EL (cell line): ENCODE measurements around the gene MDFI.

Experiments used
- DNase-seq: peaks from one replicate; pipeline ENCODE4 v3.0.0-alpha.2; 2016

The MDFI gene

DNA sequence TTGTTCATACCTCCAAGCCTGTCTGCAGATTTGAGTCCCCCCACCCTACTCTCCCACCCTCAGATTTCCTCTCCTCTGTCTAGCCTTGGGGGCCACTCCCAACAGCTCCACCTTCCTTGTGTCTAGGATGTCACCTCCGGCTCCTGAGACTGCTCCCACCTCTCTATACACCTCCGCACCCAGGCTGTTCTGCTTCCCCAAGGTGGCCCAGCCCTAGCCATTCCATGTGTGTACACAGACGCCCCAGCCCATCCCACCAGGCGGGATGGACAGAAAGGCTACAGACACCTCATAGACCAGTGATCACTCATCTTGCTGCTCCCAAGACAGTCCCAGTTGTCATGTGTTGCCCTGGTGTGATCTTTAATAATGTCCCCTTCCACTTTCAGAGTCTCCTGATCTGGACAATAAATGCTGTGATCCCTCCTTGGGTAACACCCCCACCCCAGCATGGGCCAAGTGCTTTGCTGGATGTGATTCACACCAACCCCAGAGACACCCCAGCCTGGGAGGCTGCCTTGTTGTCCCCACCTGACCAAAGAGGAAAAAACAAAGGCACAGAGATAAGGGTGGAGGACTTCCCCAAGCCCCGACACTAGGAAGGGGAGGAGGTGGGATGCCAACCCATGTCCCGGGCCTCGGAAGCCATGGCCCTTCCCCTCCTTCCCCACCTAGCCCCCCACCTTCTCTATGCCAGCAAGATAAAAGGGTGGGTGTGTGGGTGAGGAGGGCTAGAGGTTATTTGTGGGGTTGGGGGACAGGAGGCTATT lies 36.1 kb downstream of the MDFI start:
- DNase-seq: no peak

DNA sequence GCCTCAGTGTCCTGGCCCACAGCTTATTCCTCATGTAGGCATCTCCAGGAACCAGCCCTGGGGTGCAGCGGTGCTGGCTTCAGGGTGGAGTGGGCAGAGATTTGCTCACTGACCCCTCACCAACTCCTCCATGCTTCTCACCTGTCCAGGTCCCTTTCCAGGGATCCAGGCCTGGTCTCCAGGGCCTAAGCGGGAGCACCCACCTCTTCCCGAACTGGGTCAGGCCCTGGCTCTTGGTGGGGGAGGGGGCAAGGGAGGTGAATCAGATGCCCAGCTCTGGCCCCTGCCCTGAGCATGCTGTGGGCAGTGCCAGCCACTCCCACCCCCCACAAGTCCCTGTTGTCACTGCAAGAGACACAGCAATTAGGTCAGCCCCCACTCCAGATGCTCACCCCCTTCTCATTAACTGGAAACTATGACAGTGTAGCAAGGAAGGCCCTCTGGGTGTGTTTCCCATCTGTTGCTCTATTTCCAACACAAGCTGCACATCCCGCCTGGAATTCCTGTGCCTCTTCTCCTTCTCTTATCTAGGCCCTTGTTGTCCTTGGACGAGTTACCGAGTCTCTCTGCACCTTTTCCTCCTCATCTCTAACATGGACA lies 37.0 kb downstream of the MDFI start:
- DNase-seq: no peak

DNA sequence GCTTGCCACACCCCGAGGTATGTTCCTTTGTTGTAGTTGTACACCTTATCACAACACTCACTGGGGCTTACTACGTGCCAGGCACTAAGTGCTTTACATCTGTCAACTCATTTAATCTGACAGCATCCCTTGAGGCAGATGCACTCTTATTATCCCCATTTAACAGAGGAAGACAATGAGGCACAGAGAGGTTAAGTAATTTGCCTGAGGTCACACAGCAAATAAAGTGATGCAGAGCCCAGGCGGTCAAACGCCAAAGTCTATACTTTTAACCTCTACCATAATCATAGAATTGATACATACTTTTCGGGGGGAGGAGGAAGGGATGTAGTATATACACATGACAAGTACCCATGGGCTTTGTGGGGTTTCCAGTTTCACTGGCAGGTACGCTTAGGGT lies 37.7 kb downstream of the MDFI start:
- no peak for DNase-seq

DNA sequence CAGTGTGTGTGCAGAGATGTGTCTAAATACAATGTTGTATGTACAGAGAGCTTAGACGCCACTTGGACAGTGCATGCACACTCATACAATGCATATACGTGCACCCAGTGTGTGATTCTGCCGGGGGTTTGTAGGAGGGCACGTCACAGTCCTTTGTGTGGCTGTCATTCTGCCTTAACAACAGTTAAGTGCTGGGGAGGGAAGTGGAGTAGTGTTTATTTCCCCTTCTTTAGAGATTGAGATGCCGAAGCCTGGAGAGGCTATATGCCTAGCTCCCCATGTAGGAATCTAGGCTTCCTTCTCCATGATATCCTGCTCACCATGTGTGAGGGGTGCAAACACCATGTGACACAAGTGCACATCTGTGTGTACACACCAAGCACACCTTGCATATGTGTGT lies 38.2 kb downstream of the MDFI start:
- DNase-seq: no peak

DNA sequence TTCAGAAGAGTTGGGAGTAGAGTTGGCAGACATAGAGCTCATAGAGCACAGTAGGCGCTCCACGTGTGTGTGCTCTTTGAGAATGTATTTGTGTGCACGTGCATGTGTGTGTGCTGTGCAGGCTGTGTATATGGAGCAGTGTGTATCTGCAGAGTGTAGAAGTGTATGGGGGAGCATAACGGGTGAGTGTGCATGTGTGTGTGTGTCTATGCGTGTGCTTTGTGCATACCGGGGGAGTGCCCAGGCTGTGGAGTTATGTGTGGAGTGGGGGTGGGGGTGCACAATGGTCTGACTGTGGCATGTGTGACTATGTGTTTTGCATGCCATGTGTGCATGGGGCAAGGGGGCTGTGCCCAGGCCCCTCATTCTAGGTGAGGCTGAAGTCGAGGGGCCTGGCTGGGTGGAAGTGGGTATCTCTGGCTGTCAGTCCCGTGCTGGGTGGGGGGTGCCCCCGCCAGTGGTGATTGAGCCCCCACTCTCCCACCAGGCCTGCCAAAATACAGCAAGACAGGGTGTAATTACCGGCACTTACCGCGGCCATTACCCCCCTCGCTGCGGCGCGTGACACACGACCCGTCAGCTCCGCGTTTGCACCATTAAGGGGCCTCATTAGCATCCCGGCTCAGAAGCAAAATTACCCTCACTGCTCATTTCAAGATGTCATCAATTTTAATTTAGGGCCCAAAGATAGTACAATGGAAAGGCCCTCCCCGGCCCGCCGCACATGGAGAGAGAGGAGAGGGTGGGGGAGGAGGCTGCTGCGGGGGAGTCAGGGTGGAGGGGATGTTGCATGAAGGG lies 39.1 kb downstream of the MDFI start:
- DNase-seq: no peak

DNA sequence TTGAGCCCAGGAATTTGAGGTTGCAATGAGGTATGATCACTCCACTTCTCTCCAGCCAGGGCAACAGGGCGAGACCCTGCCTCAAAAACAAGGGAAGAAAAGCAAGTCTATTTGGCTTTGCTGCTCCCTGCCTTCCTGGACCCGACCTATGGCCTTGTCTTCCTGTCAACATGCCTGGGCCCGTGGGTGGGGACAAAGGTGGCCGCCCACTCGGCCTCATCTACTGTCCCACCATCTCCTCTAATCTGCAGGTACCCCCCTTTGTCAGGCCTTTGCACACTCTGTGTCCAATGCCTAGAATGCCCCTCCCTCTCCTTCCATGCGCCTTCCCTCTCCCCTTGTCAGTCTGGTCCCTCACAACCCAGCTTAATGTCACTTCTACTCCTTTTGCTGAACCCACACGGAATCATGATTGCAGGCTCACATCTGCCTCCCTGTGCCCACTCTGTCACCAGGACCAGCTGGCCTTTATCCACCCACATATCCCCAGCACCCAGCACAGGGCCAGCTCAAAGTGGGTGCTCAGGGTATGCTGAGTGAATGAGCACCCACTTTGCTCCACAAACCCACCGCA lies 40.3 kb downstream of the MDFI start:
- DNase-seq: no peak

DNA sequence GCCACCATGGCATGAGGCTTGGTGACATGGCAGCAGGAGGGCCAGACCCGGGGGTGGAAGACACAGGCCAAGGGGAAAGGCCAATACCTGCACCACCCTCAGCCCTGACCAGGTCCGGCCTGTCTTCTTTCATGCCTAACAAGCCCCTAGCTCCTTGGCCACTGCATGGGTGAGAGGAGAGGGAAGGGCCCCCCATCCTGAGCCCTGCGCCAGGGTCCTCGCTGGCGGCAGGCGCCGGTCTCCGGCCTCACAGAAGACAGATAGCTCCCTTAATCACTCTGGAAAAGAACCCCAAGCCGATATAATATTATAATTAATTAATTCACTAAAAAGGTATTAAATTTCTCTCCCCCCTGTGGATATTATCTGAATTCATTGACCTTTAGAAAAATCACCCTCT lies 41.4 kb downstream of the MDFI start:
- no peak for DNase-seq

DNA sequence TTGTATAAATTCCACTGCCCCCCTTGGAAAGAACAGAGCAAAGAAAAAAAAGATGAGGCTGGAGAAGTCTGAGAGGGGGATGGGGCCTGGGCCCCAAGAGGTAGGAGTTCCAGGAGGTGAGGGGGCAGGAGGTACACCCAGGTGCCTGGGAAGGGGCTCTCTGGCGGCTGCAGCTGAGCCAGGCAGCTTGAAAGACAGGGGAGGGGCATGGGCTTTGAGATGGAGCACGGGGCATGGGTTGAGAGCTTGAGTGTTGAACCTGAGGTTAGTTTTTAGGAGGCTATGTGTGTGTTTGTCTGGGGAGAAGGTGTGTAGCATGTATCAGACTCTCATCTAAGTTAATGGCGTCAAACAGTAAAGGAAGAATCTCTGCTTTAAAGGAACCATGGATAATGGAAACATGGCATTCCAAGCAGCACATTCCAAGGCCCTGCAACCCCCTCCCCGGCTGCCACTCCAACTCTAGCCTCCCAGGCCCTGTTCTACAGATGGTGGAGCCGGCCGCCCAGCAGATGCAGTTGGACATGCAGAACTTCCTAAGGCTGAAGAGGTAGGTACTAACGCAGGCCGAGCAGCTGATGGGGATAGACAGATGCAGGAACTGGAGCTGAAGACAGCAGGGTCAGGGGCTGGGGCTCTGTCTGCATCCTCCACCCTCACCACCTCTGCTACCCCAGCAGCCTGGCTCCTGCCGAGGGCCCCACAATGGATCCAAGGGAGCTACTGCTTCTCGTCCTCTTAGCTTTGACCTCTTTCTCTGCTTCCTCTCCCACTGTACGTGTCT lies 42.1 kb downstream of the MDFI start:
- no peak for DNase-seq

DNA sequence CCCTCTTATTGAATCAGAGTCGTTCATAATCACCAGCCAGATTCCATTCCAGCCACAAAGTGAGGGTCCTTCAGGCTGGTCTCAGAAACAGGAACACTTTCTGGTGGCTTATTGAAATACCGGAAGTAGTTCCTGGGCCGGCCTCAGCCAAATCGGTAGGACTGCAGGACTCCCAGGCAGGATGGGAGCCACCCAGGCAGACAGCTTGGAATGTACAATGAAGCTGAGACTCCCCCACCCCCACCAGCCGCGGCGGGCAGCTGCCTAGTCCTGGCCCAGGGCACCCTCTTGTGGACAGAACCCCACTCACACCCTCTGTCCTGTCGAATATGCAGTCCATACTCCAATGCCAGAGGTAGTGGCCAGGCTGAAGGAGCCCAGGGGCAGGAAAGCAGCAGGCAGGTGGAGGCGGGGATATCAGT lies 43.8 kb downstream of the MDFI start:
- peak; percentile 93 for DNase-seq

DNA sequence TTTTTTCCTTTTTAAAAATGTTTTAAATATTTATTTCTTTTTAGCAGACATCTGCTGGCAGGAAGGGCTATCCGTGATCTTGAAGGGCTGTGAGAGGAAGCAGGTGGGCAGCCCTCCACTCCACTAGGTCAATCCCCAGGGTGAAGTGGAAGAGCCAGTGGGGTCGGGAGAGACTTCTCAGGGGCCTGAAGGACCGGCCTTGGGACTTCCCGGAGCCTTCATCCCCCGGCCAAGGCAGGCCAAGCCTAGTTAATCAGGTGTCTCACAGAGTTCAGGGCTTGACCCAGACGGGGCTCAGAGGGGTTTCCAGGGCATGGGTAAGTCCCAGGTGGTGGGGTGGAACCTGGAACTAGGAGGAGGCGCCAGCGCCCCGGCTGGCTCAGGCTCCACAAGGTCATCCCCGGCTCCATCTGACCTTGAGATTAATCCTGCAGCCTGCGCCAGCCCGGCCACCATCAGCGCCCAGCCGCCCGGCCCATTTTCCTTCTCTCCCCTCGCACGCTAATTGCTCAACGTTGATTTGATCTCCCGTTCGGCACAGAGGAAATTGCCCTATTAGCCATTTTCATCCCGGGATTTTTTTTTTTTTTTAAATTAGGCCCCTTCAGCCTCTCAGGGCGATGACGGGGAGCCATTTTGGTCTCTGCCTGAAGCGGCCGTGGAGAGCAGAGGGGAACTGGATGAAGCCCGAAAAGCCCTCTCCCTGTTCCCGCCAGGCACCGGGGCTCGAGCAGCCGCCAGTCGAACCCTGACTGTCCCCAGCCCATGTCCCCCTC lies 44.4 kb downstream of the MDFI start:
- no peak for DNase-seq

DNA sequence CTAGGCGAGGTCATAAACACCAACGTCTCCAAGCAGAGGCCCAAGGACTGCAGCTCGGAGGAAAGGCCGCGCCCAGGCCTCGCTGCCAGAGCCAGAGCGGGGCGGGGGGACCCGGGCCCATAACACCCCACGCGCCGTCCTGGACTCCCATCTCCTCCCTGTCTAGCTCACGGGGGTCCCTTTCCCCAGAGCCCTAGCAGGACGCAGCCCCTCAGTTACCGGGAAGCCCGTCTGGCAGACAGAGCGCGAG lies 44.9 kb downstream of the MDFI start:
- DNase-seq: no peak

DNA sequence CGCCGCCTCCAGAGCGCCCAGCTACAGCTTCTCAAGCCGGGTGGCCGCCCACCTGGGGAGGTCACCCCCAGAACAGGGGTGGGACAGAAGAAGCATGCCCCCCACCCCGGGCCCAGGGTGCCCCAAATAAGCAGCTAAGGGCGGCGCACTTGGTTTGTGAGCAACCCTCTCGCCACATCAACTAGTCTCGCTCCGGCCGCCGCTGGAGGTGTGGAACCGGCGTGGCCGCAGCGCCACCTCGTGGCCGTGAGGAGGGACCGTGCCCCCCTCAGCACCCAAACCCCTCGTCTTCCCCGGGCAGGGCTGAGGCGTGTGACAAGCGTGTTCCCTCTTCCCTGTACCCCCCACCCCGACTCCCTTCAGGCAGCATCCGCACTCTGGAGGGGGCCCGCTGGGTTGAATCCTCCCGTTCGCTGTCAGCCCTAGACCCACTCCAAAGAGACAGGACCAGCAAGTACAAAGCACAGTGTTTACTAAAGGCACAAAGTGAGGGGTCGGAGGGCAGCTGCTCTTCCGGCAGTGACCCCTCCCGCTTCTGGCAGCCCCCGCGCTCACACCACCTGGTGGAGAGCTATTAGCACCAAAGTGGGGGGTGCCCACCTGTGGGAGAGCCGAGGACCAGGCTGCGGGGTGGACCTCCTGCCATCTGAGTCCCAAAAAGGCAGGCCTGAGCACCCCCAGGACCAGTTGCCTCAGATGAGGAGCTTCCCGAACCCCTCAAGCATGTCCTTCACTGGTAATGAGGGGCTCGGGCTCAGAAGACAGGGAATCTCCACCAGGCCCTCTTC lies 45.4 kb downstream of the MDFI start:
- DNase-seq: peak; percentile 68

DNA sequence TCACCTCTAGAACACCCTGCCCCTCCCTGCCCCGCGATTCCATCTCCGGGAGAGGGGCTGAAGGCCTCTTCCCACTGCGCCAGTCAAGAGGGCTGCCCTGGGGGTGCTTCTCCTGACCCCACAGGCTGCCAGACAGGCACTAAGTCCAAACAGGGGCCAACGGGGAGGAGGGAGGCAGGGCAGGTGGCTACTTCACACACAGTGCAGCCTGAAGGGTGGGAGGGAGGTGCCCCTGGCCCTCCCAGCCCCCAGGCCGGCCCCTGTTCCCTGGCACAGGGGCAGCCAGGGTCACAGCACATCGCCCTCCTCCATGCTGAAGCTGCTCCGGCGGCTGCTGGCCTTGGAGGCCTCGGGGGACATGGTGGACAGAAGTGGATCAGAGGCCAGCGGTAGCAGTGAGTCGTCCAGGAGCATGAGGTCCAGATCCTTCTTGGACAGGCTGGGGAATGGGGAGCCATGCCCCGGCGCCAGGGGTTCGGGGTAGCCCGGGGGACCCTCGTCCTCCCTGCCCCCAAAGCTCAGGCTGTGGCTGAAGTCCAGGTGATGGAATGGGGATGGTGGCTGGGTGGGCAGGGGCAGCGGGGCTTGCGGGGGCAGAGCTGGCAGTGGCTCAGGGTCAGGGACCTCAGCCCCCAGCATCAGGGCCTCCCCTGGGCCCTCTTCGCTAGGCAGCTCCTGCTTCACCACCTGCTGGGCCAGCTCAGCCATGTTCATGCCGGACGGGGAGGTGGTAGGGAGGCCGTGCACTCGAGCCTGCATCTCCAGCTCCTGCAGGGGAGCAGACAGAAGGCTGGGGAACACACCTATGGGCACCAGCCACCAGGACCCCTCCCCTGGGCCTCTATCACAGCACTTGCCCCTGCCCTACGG lies 46.3 kb downstream of the MDFI start:
- DNase-seq: no peak

DNA sequence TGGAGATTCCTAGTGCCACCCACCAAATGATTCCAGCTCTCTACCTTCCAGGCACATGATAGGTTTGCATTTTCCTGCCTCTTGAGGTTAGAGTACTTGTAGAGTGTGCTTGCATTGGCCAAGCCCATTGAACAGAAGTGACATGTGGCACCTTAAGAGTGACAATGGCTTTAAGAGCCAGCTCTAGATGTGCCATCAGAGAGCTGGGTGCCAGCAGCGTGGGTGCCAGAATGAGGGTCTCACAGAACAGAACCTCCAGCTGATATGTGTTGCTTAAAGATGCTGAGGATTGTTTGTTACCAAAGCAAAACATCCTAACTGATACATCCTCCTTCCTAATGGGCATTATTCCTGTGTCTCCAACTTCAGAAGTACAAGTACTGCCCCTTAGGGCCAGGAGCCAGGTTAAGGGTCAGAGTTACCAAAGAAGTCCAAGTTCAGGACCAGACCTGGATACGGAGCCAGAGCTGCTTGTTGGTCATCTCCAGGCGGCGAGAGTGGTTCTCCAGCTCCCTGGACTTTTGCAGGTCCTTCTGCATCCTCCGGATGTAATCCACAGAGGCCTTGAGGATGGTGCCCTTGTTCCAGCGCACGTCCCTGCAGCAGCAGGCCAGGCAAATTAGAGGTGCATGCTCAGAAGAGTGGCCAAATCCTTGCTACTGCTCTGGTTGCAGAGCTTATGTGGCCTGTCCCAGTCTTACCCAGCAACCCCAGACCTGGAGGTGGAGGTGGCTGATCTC lies 47.5 kb downstream of the MDFI start:
- no peak for DNase-seq

DNA sequence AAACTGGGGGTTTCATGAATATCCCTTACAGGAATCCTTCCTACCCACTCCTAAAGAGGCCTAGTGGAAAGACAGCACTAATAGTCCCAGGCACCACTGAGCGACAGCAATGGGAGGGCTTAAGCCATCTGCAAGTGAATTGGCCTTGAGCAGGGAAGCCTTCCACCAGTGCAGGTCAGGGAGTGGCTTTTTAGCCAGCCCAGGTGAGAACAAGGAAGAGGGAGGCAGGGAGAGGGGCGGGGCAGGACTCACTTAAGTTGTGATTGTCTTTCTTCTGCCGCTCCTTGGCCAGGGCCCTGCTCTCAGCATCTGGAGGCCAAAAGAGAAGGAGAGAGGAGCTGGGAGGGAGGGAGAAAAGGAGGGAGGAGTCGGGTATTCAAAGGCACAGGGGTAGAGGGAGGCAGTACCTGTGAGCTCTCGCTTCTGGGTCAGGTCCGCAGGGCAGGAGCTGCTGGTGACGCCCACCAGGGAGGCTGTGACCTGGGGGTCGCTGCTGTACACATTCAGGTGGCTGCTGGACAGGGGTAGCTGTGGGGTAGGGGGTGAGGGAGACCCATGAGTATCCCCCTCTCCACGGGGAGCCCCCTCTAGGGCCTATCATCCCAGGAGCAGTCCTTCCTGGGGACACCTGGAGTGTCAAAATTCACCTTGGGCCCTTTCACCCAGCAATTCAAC lies 49.4 kb downstream of the MDFI start:
- no peak for DNase-seq

DNA sequence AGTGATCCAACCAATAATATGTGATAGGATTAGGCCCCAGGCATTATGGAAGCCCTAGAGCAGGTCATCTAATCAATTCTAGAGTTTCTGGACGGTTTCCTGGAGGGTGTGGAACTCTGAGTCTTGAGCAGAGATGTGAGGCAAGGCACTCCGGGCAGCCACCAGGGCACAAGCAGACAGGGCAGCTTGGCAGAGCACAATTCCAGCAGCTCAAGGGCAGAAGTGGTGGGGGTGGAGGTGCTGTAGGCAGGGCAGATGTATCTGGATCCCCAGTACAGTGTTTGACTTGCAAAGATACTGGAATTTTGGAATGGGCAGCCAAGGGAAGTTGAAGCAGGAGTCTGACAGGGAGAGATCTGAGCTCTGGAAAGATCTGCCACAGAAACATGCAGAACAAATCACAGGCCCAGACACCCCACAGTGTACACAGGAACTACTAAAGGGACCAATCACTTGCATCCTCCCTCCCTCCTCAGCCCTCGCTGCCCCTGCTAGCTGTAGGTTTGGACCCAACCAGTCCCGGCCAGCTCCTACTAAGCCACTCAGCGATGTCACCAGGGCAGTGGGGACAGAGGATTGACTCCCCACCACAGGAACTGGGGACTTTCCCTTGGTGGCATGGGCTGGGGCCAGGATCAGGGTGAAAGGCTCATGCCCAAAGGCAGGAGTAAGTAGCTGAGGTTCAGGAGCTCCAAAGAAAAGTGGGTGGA lies 50.1 kb downstream of the MDFI start:
- no peak for DNase-seq

DNA sequence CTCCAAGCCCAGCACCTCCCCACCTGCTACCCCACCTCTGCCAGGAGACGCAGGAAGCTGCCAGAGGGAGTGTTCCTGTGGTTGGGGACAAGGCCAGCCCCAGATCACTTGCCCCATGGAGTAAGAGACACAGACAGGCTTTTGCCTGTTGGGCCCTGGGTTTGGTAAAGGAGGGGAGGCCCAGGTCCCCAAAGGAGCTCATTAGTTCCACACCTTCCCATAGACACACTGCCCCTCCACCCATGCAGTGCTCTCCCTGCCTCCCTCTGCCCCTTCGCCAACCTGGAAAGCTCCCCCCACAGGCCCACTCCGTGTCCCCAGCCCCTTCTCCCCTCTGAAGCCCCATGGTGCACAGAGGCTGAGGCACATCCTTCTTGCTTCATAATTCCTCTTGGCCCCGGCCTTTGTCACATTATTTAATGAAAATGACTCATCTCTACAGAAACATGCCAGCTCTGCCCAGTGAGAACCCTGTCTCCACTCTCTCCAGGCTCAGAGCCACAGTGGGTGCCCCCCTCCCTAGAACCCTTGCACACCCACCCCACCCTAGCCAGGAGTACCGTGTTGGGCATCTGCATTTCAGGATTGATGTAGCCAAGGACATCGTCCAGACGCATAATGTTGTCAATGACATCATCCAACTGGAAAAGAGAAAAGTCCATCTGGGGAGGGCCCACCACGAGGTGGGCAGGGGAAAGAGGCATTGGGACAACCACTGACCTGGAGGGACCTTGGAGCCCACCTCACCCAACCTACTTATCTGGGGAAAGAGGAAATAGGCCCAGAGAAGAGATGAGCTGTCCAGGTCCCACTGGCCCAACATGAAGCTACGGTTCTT lies 51.1 kb downstream of the MDFI start:
- peak; percentile 54 for DNase-seq
